Measurements from ENCODE around the gene FOXP1.

FOXP1 gene

DNA sequence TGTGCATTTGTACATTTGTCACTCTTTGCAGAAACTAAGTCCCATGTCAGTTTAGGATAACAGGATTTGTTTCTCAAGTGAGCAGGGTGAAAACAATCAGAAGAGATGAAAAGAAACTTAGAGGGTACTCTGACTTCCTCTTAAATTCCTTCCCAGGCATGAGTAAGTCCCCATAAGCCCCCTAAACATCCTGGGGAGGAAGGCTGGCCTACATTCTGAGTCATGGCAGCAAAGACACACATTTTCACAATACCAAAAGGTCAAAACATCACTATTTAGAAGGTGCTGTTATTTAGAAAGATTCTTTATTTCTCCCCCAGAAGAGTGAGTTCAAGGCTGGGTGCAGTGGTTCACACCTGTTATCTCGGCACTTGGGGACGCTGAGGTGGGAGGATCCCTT is 7.6 kb upstream of the FOXP1 start:
- no peak overlapping the region for H3K4me3 ChIP-seq (replicated peaks in 1 of 2; ENCODE audit: low read depth in 2 of 2, low read length in 2 of 2)
- TF ChIP-seq, protein P1, sequence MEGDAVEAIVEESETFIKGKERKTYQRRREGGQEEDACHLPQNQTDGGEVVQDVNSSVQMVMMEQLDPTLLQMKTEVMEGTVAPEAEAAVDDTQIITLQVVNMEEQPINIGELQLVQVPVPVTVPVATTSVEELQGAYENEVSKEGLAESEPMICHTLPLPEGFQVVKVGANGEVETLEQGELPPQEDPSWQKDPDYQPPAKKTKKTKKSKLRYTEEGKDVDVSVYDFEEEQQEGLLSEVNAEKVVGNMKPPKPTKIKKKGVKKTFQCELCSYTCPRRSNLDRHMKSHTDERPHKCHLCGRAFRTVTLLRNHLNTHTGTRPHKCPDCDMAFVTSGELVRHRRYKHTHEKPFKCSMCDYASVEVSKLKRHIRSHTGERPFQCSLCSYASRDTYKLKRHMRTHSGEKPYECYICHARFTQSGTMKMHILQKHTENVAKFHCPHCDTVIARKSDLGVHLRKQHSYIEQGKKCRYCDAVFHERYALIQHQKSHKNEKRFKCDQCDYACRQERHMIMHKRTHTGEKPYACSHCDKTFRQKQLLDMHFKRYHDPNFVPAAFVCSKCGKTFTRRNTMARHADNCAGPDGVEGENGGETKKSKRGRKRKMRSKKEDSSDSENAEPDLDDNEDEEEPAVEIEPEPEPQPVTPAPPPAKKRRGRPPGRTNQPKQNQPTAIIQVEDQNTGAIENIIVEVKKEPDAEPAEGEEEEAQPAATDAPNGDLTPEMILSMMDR (IDR thresholded peaks at IDR 0.05; ENCODE audit: low read depth, low read length), result no peak
- peak in 1 of 2 donors; percentile 11 for DNase-seq (ENCODE audit: low read depth in 2 of 2)

DNA sequence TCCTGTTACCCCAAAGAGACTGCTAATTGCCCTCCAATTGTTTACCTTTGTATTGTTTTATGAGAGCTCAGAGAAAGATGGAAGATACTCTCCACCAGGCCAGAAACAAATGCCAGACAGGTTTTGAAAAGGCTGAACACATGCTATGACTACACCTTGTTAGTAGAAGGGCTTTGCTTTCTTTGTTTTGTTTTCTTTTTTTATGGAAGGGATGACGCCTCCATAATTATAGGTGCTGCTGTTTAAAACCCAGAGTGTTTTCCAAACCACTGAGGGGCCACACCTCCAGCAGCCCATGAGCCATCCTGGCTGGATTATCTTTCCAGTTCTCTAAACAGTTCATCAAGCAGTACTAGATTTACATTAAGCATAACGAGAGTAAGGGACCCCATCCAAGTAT is 5.6 kb upstream of the FOXP1 start:
- no peak for DNase-seq (ENCODE audit: low read depth in 2 of 2)

DNA sequence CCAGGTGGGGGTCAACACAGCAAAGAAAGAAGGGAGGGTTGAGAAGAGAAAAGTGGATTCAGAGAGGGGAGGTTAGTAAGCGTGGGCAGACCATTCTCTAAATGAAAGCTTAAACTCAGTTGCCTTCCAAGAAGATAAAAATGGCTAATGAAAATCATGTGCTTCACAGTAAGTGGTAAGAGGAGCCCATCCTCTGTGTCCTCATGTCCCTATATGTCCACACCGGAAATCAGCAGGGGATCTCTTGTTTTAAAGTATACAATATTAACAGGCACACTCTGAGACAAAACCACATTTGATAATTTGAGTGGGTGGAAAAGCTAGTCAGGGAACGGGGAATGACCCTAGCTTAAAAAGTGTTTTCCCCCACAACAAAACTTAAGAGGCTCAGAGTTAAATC is 4.4 kb upstream of the FOXP1 start:
- no peak for DNase-seq (ENCODE audit: low read depth in 2 of 2)
- H3K4me3 ChIP-seq (replicated peaks in 1 of 2; ENCODE audit: low read depth in 2 of 2, low read length in 2 of 2), result no peak overlapping the region
- TF ChIP-seq, protein P1 (IDR thresholded peaks at IDR 0.05; ENCODE audit: low read depth, low read length), result no peak

More for the DNA sequence above, 5.6 kb upstream of the FOXP1 start:
- no peak overlapping the region for H3K4me3 ChIP-seq (replicated peaks in 1 of 2; ENCODE audit: low read depth in 2 of 2, low read length in 2 of 2)
- TF ChIP-seq, protein P1 (IDR thresholded peaks at IDR 0.05; ENCODE audit: low read depth, low read length), result no peak

GRCh38 chr3:71586810-71587242 is 3.3 kb upstream of the FOXP1 start:
- H3K4me3 ChIP-seq (replicated peaks in 1 of 2; ENCODE audit: low read depth in 2 of 2, low read length in 2 of 2), result no peak overlapping the region
- TF ChIP-seq, protein P1 (IDR thresholded peaks at IDR 0.05; ENCODE audit: low read depth, low read length), result no peak
- no peak for DNase-seq (ENCODE audit: low read depth in 2 of 2)

GRCh38 chr3:71585887-71586809 is 2.6 kb upstream of the FOXP1 start:
- TF ChIP-seq, protein P1 (IDR thresholded peaks at IDR 0.05; ENCODE audit: low read depth, low read length), result peak; percentile 60
- DNase-seq (ENCODE audit: low read depth in 2 of 2), result peak; percentile 70 to 76
- no peak overlapping the region for H3K4me3 ChIP-seq (replicated peaks in 1 of 2; ENCODE audit: low read depth in 2 of 2, low read length in 2 of 2)

- DNase-seq (ENCODE audit: low read depth in 2 of 2), result peak in 1 of 2 donors; percentile 3
- H3K4me3 ChIP-seq (replicated peaks in 1 of 2; ENCODE audit: low read depth in 2 of 2, low read length in 2 of 2), result no peak overlapping the region
- TF ChIP-seq, protein P1 (IDR thresholded peaks at IDR 0.05; ENCODE audit: low read depth, low read length), result no peak
These were observed 1.6 kb upstream of the FOXP1 start for GRCh38 chr3:71585131-71585530.

All from cardiac fibroblast (primary cell).